Adrenal gland (tissue), 12 donors: ENCODE measurements around the gene GABRA5. TPM values are rescaled to one million over a fixed set of nuclear protein-coding genes. Genes with fewer than 3 reads are reported as not detected.

ENCODE experiments used
- DNase-seq, 7 donors: peaks; one replicate each; pipeline ENCODE4 v3.0.0-alpha.2; 2019 to 2020
- H3K27ac ChIP-seq, 5 donors: fragments of 200-600 bp; sonication (generic) in 4 of 5; 1 replicate in 3 of 5; 2 replicates in 2 of 5; pipeline versions ENCODE4 v1.5.1 to v1.8.0; 2016 to 2020; ENCODE audit warnings: mild to moderate bottlenecking in 1 of 5
- H3K27me3 ChIP-seq: fragments of 200-600 bp; 2 replicates; pipeline ENCODE4 v1.8.0; 2021
- H3K36me3 ChIP-seq, 2 donors: fragments of 200-600 bp; replicated peaks in 1 of 2; 1 replicate in 1 of 2; 2 replicates in 1 of 2; pipeline versions ENCODE4 v1.5.1 to v1.8.0; 2018 to 2022
- H3K4me1 ChIP-seq, 2 donors: fragments of 200-600 bp; replicated peaks in 1 of 2; 1 replicate in 1 of 2; 2 replicates in 1 of 2; pipeline versions ENCODE4 v1.5.1 to v1.8.0; 2018 to 2021
- H3K4me3 ChIP-seq, 4 donors: fragments of 200-600 bp; sonication (generic) in 3 of 4; one replicate each; pipeline ENCODE4 v1.5.1; 2016 to 2018
- H3K9me3 ChIP-seq, 3 donors: fragments of 200-600 bp; sonication (generic) in 1 of 3; replicated peaks in 1 of 3; 1 replicate in 2 of 3; 2 replicates in 1 of 3; pipeline versions ENCODE4 v1.5.1 to v1.8.0; 2016 to 2021
- CTCF ChIP-seq, 6 experiments: fragments of 450-650 bp in 4 of 6; fragments of 200-600 bp in 2 of 6; sonication (generic) in 1 of 6; IDR thresholded peaks; 1 replicate in 5 of 6; 2 replicates in 1 of 6; pipeline versions ENCODE4 v1.5.1 to v1.8.0; 2016 to 2021; ENCODE audit warnings: antibody characterized with exemption in 6 of 6, mild to moderate bottlenecking in 2 of 6, moderate library complexity in 1 of 6
- POLR2A ChIP-seq, 2 donors: fragments of 450-650 bp; IDR thresholded peaks; one replicate each; pipeline ENCODE4 v1.6.1; 2017; ENCODE audit warnings: antibody characterized with exemption in 2 of 2, mild to moderate bottlenecking in 2 of 2, moderate library complexity in 1 of 2
- WGBS, 4 donors: extraction: QIAGEN DNeasy Blood & Tissue Kit in 2 of 4; methylation state at CpG; one replicate each; pipeline versions ENCODE4 v1.1.5 to v1.1.7; 2013 to 2017; 5-methylcytosine and 5-hydroxymethylcytosine counted together
- intact Hi-C, 2 donors: fragments of 100-400 bp; cut with DNase I; formaldehyde crosslinking; loops; one replicate each; pipeline versions ENCODE4 v1.14.1 to v1.15.0; 2022 to 2023
- polyA plus RNA-seq, 3 donors: library from polyadenylated mRNA; stranded (reverse); fragments of 200-250 nt in 2 of 3; fragments of 350-450 nt in 1 of 3; fragmentation: Illumina TruSeq in 1 of 3; extraction: RNeasy Lipid Tissue Mini Kit (QIAGEN cat#74804) in 1 of 3; gene quantifications; one replicate each; pipeline ENCODE4 v1.2.3, GENCODE V29; 2013 to 2014
- total RNA-seq, 9 donors: library from RNA; depleted of rRNA in 4 of 9; stranded (reverse); fragments of >200 nt in 4 of 9; fragments of 120-200 nt in 1 of 9; fragmentation: NEBNext Ultra II Directional in 1 of 9; extraction: Animal tissue kit (Norgen Biotek cat#: 25700) in 1 of 9; gene quantifications; one replicate each; pipeline versions ENCODE4 v1.1.0 to v1.2.4, GENCODE V29; 2013 to 2023
- donor health status: healthy with polysubstance abuse.
- donor health status: Bipolar disorder and iron deficiency.
- donor health status: DM: yes; HTN: yes; CAD: no.
- donor health status: DM: no; HTN: no; CAD: no.
- donor health status: DM: no; HTN: no; CAD: no.
- donor health status: DM: yes; HTN: yes; CAD: no.

GABRA5 gene
- total and polyA plus RNA-seq, 12 donors = 0.11 TPM; not detected in 11

GRCh38 chr15:26934848-26935247 lies 68.0 kb downstream of the GABRA5 start:
- Histone ChIP-seq H3K27ac (no peak overlapping the region), H3K4me1 (no peaks in the 10 kb centered on the region), H3K36me3 (no peaks in the 10 kb centered on the region), H3K9me3 (no peaks in the 10 kb centered on the region), H3K4me3 (no peak overlapping the region), H3K27me3 (no peaks in the 10 kb centered on the region)
- TF ChIP-seq POLR2A (IDR thresholded peaks at IDR 0.05) = no peak
- TF ChIP-seq CTCF (IDR thresholded peaks at IDR 0.05) = no peak
- 58 to 81% (median 71%) methylated on average over 6 of the region's 6 CpGs for WGBS, 4 donors
- no peak for DNase-seq
- intact Hi-C loops = no loop called here

GRCh38 chr15:26935322-26935721 lies 68.5 kb downstream of the GABRA5 start:
- Histone ChIP-seq H3K4me1 (no peaks in the 10 kb centered on the region), H3K27ac (no peak overlapping the region), H3K9me3 (no peaks in the 10 kb centered on the region), H3K4me3 (no peak overlapping the region), H3K36me3 (no peaks in the 10 kb centered on the region), H3K27me3 (no peaks in the 10 kb centered on the region)
- intact Hi-C loops = no loop called here
- DNase-seq = no peak
- WGBS, 4 donors = 84 to 89% (median 87%) methylated on average over 7 to 12 of the region's 12 CpGs
- no peak for TF ChIP-seq CTCF (IDR thresholded peaks at IDR 0.05)
- TF ChIP-seq POLR2A (IDR thresholded peaks at IDR 0.05) = no peak

GRCh38 chr15:26936502-26936901 lies 69.6 kb downstream of the GABRA5 start:
- whole genome bisulfite sequencing, 4 donors = 80 to 97% (median 88%) methylated on average over 5 of the region's 5 CpGs
- intact Hi-C loops = no loop called here
- Histone ChIP-seq H3K27me3 (no peaks in the 10 kb centered on the region), H3K27ac (no peak overlapping the region), H3K4me1 (no peaks in the 10 kb centered on the region), H3K36me3 (no peaks in the 10 kb centered on the region), H3K4me3 (no peak overlapping the region), H3K9me3 (no peaks in the 10 kb centered on the region)
- TF ChIP-seq CTCF (IDR thresholded peaks at IDR 0.05) = no peak
- DNase-seq = no peak

- no peak for DNase-seq
- no peaks in the 10 kb centered on the region for H3K36me3 ChIP-seq
- intact Hi-C loops = no loop called here
These were observed 70.3 kb downstream of the GABRA5 start for GRCh38 chr15:26937134-26937533.

More at GRCh38 chr15:26937134-26937533, 70.3 kb downstream of the GABRA5 start:
- WGBS, 4 donors = 81 to 93% (median 90%) methylated on average over 11 to 13 of the region's 13 CpGs
- no peaks in the 10 kb centered on the region for H3K9me3 ChIP-seq
- no peak overlapping the region for H3K4me3 ChIP-seq
- H3K4me1 ChIP-seq = no peaks in the 10 kb centered on the region
- TF ChIP-seq POLR2A (IDR thresholded peaks at IDR 0.05) = no peak
- no peak for TF ChIP-seq CTCF (IDR thresholded peaks at IDR 0.05)
- H3K27ac ChIP-seq = no peak overlapping the region
- H3K27me3 ChIP-seq = no peaks in the 10 kb centered on the region
